Activated gamma-delta T cell treated with anti-CD3 and anti-CD28 coated beads, Interleukin-2, amount 50 U/mL, for 16 hours (primary cell): Measurements from ENCODE around the gene SLC22A3.

Experiments
- DNase-seq: peaks from one replicate; pipeline ENCODE4 v3.0.0-alpha.2; 2020; ENCODE audit warnings: low read depth

SLC22A3 gene

DNA sequence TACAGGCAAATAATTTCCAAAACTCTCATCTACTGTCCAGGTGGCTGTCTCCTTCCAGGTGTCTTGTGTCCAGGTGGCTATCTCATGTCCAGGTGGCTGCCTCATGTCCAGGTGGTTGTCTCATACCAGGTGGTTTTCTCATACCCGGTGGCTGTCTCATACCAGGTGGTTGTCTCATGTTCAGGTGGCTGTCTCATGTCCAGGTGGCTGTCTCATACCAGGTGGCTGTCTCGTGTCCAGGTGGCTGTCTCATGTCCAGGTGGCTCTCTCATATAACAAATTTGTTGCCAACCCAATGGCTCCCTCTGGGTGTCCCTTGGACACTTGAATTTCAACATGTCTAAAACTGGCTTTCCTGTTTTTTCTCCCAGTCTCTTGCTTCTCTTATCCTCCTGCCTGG lies 14.3 kb upstream of the SLC22A3 start:
- DNase-seq: no peak

GRCh38 chr6:160336200-160336599 lies 12.0 kb upstream of the SLC22A3 start:
- DNase-seq: no peak

GRCh38 chr6:160337301-160337700 lies 10.9 kb upstream of the SLC22A3 start:
- no peak for DNase-seq

DNA sequence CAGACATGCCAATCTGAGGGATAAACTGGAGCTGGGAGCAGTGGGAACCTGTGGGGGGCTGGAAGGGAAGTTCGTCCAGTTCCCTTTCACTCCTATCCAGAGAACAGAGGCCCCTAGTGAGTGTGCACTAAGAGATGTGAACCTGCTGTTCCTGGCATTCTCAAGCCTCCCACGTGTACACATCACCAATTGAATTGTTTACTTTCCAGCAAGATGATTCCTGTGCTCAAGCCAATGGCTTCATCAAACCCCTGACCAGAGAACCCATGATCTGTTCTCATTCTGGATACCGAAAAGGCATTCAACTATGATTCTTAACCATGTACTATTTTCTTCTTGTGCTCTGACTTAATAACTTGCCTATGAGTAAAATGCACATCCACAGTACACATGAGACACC lies 10.2 kb upstream of the SLC22A3 start:
- DNase-seq: no peak

- no peak for DNase-seq
Observed at GRCh38 chr6:160343144-160343543, 5.0 kb upstream of the SLC22A3 start.

DNA sequence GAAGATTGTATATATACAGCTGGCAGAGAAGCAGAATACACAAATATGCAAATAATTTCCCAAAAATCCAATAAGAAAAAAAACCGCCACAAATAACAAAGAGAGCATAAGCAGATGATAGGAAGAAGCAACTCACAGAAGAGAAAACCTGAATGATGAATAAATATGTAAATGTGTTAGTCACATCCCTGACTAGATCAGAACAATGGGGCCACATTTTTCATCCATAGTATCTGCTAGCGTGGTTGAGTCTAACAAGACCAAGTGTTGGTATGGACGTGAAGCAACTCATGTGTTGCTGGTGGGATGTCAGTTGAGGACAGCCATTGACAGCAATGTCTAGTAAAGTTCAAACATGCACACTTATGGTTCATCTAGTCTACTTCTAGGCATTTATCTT lies 3.9 kb upstream of the SLC22A3 start:
- no peak for DNase-seq

DNA sequence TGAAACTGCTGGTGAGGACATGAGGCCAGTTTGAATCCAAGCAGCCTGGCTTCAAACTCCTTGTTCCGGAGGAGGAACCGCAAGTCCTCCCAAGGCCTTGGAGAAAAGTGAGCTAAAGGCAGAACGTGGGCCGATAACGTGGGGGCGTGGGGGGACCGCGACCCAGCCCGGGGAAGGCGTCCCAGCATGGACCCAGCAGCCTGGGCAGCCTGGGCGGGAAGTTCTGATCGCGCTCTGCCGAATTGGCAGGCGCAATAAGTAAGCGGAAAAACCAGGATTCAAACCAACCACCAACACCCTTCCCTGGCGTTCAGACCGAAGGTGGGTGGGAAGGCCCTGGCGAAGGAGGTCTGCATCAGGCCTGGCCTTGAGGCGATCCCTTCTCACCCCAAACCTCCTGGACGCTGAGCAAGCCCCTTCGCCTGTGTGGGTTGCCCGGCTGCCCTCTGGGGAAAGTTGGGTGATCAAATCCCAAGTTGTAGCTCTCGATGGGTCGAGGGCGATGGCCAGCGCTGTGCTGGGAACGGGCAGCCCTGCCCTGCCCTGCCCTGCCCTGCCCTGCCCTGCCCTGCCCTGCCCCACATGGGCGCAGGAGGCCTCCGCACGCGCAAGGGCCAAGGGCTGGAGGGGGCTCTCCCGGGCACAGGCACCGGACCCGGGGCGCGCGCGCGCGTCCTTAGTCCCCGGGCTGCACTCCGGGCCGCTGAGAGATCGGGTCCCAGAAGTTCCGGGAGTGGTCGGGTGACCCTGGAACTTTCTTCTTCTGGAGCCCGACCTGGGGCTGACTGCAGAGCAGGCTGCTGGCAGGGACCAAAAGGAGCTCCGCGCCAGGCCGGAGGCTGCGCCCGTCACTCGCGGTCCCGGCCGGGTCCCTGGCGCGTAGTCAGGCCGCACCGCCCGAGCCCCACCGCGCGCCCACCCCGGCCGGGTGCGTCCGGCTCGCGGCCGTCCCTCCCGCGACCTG lies 637 bp upstream of the SLC22A3 start:
- DNase-seq: no peak

DNA sequence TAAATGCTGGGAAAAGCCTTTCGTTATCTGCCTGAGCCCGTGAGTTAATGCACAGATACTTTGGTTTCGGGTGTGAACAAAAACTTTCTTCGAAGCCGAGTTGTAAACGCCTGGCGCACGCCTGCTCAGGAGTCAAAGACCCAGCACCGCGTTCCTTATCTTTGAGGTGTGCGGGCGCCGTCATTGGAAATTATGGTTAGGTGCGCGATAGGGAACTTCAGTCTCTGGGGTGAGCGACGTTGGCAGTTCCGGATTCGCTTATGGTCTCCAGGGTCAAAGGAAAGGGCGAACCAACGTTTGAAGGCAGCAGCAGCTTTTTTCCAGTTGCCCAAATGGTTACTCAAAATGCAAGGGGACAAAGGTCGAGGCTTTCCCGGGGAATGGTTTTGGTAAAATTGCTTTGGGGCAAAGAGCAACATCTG lies 853 bp downstream of the SLC22A3 start:
- DNase-seq: no peak

DNA sequence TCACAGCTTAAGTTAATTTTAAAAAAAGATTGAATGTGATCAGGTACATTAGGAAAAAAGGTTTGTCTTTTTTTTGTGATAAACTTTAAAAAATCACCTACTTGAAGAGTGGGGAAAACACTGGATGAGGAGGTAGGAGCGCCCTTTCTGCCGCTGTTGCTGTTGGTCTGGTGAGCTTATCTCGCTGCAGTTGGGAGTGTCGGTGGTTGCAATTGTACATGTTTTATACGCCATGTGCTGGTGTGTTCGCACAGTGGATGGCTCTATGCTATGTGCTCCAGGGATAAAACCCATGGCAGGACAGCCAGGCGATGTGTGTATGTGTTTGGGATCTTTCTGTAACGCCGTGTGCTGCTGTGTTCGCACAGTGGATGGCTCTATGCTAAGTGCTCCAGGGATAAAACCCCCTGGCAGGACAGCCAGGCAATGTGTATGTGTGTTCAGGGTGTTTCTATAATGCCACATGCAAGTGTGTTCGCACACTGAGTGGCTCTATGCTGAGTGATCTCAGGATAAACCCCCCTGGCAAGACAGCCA lies 1.7 kb downstream of the SLC22A3 start:
- no peak for DNase-seq

GRCh38 chr6:160353950-160354496 lies 5.8 kb downstream of the SLC22A3 start:
- no peak for DNase-seq

DNA sequence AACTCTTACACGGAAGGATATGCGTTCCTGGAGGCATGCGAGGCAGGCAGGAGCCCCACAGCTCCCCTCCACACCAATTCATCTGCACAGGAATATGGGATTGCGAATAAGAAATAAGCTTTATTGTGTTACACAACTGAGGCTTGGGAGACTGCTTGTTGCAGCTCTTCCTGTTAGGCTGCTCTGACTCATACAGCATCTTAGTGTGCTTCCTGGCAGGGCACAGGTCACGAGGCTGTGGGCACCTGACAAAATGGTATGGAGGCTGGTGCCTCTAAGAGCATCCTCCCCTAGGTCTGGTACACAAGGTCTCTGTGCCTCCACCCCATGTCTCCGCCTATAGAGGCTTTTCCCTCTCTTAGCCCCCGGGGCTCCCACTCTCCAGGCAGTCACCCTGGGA lies 6.8 kb downstream of the SLC22A3 start:
- no peak for DNase-seq

- DNase-seq: no peak
Observed at GRCh38 chr6:160356074-160356744, 8.0 kb downstream of the SLC22A3 start.

- no peak for DNase-seq
Observed at GRCh38 chr6:160357088-160357487, 8.9 kb downstream of the SLC22A3 start.

GRCh38 chr6:160358225-160359119 lies 10.3 kb downstream of the SLC22A3 start:
- no peak for DNase-seq

- DNase-seq: no peak
Observed at GRCh38 chr6:160360955-160361354, 12.8 kb downstream of the SLC22A3 start.

- no peak for DNase-seq
Observed at GRCh38 chr6:160362556-160362955, 14.4 kb downstream of the SLC22A3 start.

GRCh38 chr6:160363016-160363996 lies 15.1 kb downstream of the SLC22A3 start:
- no peak for DNase-seq

- DNase-seq: no peak
Observed at GRCh38 chr6:160365117-160365516, 16.9 kb downstream of the SLC22A3 start.

- no peak for DNase-seq
Observed at GRCh38 chr6:160367798-160368547, 19.8 kb downstream of the SLC22A3 start.

- no peak for DNase-seq
Observed at GRCh38 chr6:160368670-160369069, 20.5 kb downstream of the SLC22A3 start.
